Measurements from ENCODE around the gene TOR1B. TPM values are rescaled to one million over a fixed set of nuclear protein-coding genes. Genes with fewer than 3 reads are reported as not detected.

The TOR1B gene
- total and polyA plus RNA-seq, 5 donors from 2014 or later = 11.6 to 27.2 (median 15.3) TPM

DNA sequence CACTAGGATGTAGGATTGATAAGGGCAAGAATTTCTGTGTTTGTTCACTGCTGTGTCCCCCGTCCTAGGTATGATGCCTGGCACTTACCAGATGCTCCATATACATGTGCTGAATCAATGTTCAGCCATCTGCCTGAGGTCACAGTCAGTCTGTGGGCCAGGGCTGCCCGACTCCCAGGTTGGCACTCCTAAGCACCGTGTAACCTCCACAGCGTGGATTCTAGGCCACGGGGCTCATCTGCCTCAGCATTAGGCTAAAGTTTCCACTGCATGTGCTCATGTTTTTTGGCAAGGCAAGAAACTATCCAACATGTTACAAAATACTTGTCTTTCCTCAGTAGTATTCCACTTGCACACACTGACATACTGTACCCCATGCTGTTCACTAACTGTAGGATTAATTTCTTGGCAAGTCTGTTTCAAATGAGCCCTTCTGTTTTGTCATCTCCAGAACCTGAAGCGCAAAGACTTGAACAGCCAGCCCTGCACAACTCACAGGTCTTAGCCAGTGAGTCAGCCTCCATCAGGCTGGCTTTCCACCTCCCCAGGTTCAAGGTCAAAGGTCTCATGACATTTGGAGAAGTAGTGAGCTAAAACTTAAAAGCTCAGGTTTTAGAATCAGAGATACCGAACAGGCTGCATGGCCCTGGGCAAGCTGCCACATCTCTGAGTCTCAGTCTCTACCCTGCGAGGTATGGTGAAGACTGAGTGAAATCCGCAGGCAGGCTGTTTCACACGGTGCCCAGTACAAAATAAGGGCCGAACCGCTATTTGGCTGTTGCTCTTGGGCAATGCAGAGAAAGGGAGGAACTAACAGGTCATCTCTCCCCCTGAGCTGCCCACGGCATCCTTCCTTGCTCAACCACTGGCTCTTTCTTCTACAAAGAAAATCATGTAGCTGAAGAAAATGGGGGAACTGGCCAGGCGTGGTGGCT, 13.8 kb downstream of the TOR1B start:
- ATAC-seq (ENCODE audit: low read depth in 2 of 2) (no peak), DNase-seq (no peak)
- H3K4me3 Mint-ChIP-seq = peak overlapping the region in 2 of 4 donors; percentile 15 to 21
- Histone ChIP-seq H3K9me3 (ENCODE audit: control insufficient read depth in 2 of 2, low read length in 2 of 2) (no peaks in the 10 kb centered on the region), H3K27ac (ENCODE audit: insufficient read depth, low read length, poor library complexity, severe bottlenecking) (no peak overlapping the region), H3K36me3 (ENCODE audit: control insufficient read depth, insufficient read depth, low read length) (peaks cover 72% of the 10 kb centered on the region), H3K4me1 (ENCODE audit: control insufficient read depth, insufficient read depth, low read length, poor library complexity, severe bottlenecking) (no peaks in the 10 kb centered on the region), H3K4me3 (ENCODE audit: low read depth, low read length) (no peak overlapping the region), H3K27me3 (ENCODE audit: control insufficient read depth, insufficient read depth, low read length) (no peaks in the 10 kb centered on the region)
- no peaks in the 10 kb centered on the region for H3K9me3 Mint-ChIP-seq
- peaks cover 0 to 31% (median 21%) of the 10 kb centered on the region in 4 donors for H3K4me1 Mint-ChIP-seq
- peaks cover 31% of the 10 kb centered on the region for H3K36me3 Mint-ChIP-seq
- H3K27me3 Mint-ChIP-seq = no peaks in the 10 kb centered on the region
- no peak overlapping the region for H3K27ac Mint-ChIP-seq

DNA sequence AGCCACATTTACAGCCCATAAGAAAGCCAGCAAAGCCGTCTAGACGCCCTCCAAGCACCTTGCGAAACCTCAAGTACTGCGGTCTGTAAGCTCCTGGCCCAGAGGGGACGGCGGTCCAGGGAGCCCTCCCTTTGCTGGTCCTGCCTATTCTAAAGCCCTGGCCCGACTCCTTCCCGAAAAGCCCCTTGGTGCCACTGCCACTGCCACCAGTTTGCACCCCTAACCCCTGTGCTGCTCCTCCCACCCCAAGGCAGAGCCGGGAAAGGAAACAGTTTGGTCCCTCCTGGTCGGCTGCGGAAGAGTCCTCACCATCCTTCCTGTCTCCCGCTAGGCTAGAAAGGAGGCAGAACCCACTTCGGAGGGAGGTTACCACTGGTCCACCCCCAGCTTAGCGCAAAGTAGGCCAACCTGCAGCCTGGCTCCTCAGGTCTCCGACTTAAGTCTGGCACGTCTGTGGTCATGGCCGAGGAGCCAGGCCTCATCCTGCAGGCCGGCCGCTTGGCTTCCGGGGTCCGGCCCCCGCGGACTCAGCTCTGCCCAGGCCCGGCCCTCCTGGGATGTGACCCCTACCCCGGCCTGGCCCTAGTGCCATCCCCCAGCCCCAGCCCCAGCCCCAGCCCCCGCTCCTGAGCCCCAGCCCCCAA, 20.0 kb downstream of the TOR1B start:
- Mint-ChIP-seq H3K27me3 (no peaks in the 10 kb centered on the region), H3K4me1 (peaks cover 0 to 26% (median 14%) of the 10 kb centered on the region in 4 donors), H3K9me3 (no peaks in the 10 kb centered on the region), H3K27ac (peak overlapping the region in 2 of 3 donors; percentile 7 to 87), H3K4me3 (peak overlapping the region; percentile 74 to 91 (median 84)), H3K36me3 (peaks cover 13% of the 10 kb centered on the region)
- no peaks in the 10 kb centered on the region for H3K9me3 ChIP-seq (ENCODE audit: control insufficient read depth in 2 of 2, low read length in 2 of 2)
- peak overlapping the region; percentile 59 for H3K4me3 ChIP-seq (ENCODE audit: low read depth, low read length)
- DNase-seq (peak in 1 of 3 donors; percentile 58), ATAC-seq (ENCODE audit: low read depth in 2 of 2) (no peak)
- peaks cover 12% of the 10 kb centered on the region for H3K4me1 ChIP-seq (ENCODE audit: control insufficient read depth, insufficient read depth, low read length, poor library complexity, severe bottlenecking)
- H3K27ac ChIP-seq (ENCODE audit: insufficient read depth, low read length, poor library complexity, severe bottlenecking) = peak overlapping the region; percentile 45
- H3K36me3 ChIP-seq (ENCODE audit: control insufficient read depth, insufficient read depth, low read length) = peaks cover 50% of the 10 kb centered on the region
- H3K27me3 ChIP-seq (ENCODE audit: control insufficient read depth, insufficient read depth, low read length) = no peaks in the 10 kb centered on the region

DNA sequence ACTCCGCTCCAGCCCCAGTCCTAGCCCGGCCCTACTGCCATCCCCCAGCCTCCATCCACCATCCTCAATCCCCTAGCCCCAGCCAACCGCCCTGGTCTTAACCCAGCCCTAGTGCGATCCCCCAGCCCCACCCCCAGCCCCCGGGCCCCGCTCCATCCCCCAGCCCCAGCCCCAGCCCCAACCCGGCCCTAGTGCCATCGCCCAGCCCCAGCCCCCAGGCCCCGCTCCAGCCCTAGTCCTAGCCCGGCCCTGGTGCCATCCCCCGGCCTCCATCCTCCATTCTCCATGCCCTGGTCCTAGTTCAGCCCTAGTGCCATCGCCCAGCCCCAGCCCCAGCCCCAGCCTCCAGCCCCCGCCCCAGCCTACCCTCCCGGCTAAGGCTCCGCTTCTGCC, 20.6 kb downstream of the TOR1B start:
- H3K27me3 ChIP-seq (ENCODE audit: control insufficient read depth, insufficient read depth, low read length) = no peaks in the 10 kb centered on the region
- ATAC-seq (ENCODE audit: low read depth in 2 of 2) (peak in 1 of 2 donors; percentile 23), DNase-seq (no peak)
- H3K27ac Mint-ChIP-seq = peak overlapping the region in 1 of 3 donors; percentile 84
- H3K4me1 ChIP-seq (ENCODE audit: control insufficient read depth, insufficient read depth, low read length, poor library complexity, severe bottlenecking) = peaks cover 12% of the 10 kb centered on the region
- peak overlapping the region; percentile 89 to 99 (median 92) for H3K4me3 Mint-ChIP-seq
- peak overlapping the region; percentile 70 for H3K27ac ChIP-seq (ENCODE audit: insufficient read depth, low read length, poor library complexity, severe bottlenecking)
- H3K36me3 Mint-ChIP-seq = peaks cover 9% of the 10 kb centered on the region
- no peaks in the 10 kb centered on the region for H3K9me3 ChIP-seq (ENCODE audit: control insufficient read depth in 2 of 2, low read length in 2 of 2)
- H3K4me1 Mint-ChIP-seq = peaks cover 0 to 25% (median 12%) of the 10 kb centered on the region in 4 donors
- H3K4me3 ChIP-seq (ENCODE audit: low read depth, low read length) = peak overlapping the region; percentile 55
- peaks cover 50% of the 10 kb centered on the region for H3K36me3 ChIP-seq (ENCODE audit: control insufficient read depth, insufficient read depth, low read length)
- H3K27me3 Mint-ChIP-seq = no peaks in the 10 kb centered on the region
- no peaks in the 10 kb centered on the region for H3K9me3 Mint-ChIP-seq

DNA sequence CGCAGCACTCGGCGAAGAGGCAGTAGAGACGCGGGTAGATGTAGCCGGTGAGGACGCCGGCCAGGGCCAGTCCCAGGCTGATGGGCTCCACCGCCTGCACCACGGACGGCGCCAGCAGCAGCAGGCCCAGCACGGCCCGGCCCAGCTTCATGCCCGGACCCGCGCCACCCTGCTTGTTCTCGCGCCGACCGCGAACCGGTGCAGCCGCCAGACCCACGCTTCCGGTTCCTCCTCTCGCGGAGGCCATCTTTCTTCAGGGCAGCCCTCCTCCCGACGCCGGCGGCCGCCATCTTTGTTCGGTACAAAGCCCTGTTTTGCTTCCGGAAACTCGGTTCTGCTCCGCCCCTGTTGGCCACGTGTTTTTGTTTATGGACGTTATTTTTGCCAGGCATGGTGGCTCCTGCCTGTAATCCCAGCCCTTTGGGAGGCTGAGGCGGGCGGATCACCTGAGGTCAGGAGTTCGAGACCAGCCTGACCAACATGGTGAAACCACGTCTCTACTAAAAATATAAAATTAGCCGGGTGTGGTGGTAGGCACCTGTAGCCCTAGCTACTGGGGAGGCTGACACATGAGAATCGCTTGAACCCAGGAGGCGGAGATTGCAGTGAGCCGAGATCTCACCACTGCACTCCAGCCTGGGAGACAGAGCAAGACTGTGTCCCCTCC, 21.1 kb downstream of the TOR1B start, which contains the start of gene TOR1A:
Gene TOR1A (minus strand): TSS at position 202 of the 667 bp plus-strand sequence. CDS start 51 bp downstream, at position 151.
- H3K36me3 ChIP-seq (ENCODE audit: control insufficient read depth, insufficient read depth, low read length) = peaks cover 50% of the 10 kb centered on the region
- H3K27ac ChIP-seq (ENCODE audit: insufficient read depth, low read length, poor library complexity, severe bottlenecking) = peak within 1 kb of the TSS; percentile 70
- no peaks in the 10 kb centered on the region for H3K9me3 ChIP-seq (ENCODE audit: control insufficient read depth in 2 of 2, low read length in 2 of 2)
- ATAC-seq (ENCODE audit: low read depth in 2 of 2) = peak; percentile 89 to 90
- Mint-ChIP-seq H3K4me3 (peak within 1 kb of the TSS; percentile 89 to 99 (median 92)), H3K9me3 (no peaks in the 10 kb centered on the region), H3K36me3 (peaks cover 5% of the 10 kb centered on the region), H3K27ac (peak within 1 kb of the TSS; percentile 87 to 93 (median 87)), H3K4me1 (peaks cover 0 to 19% (median 10%) of the 10 kb centered on the region in 4 donors), H3K27me3 (no peaks in the 10 kb centered on the region)
- peaks cover 12% of the 10 kb centered on the region for H3K4me1 ChIP-seq (ENCODE audit: control insufficient read depth, insufficient read depth, low read length, poor library complexity, severe bottlenecking)
- H3K27me3 ChIP-seq (ENCODE audit: control insufficient read depth, insufficient read depth, low read length) = no peaks in the 10 kb centered on the region
- DNase-seq = peak; percentile 87 to 95 (median 90)
- H3K4me3 ChIP-seq (ENCODE audit: low read depth, low read length) = peak within 1 kb of the TSS; percentile 59

DNA sequence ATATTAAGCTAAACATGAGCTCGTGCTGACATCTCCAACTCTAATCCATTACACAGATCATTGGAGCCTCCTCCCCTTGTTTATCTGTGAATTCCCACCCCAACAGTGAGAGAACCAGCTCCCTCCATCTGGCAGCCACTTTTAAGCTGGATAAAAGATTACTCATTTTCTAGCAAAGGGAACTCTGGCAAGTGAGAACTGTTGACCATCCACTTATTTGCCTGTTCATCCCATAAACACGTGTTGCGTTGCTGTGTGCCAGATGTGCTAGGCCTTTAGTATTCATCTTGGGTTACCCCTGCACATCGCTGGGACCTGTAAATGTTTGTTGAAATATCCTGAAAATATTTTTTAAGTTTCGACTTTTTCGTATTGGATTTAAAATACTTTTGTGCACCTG, 23.4 kb downstream of the TOR1B start:
- H3K36me3 ChIP-seq (ENCODE audit: control insufficient read depth, insufficient read depth, low read length) = peaks cover 58% of the 10 kb centered on the region
- no peak for ATAC-seq (ENCODE audit: low read depth in 2 of 2)

DNA sequence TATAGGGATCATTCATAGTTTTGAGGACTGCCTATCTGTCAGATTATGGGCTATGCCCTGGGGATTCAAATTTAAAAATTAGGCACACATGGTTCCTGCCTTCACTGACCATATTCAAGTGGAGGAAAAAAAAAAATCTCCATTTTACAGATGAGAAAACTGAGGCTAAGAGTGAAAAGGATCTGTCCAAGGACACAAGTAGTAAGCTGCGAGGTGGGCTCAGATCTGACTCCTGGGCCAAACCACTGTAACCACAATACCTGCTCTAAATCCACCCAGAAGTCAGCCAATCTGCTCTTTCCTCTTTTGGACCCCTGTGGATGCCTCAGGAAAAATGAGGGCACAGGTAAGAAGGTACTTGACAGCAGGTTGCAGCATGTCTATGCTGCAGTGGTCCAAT, 23.8 kb downstream of the TOR1B start:
- Mint-ChIP-seq H3K4me1 (peaks cover 0 to 16% (median 9%) of the 10 kb centered on the region in 4 donors), H3K4me3 (peak overlapping the region in 2 of 4 donors; percentile 43), H3K27ac (peak overlapping the region in 1 of 3 donors; percentile 56), H3K9me3 (no peaks in the 10 kb centered on the region), H3K36me3 (peaks cover 19% of the 10 kb centered on the region), H3K27me3 (no peaks in the 10 kb centered on the region)
- no peak for ATAC-seq (ENCODE audit: low read depth in 2 of 2)
- Histone ChIP-seq H3K27me3 (ENCODE audit: control insufficient read depth, insufficient read depth, low read length) (no peaks in the 10 kb centered on the region), H3K9me3 (ENCODE audit: control insufficient read depth in 2 of 2, low read length in 2 of 2) (no peaks in the 10 kb centered on the region), H3K4me3 (ENCODE audit: low read depth, low read length) (no peak overlapping the region), H3K27ac (ENCODE audit: insufficient read depth, low read length, poor library complexity, severe bottlenecking) (no peak overlapping the region), H3K4me1 (ENCODE audit: control insufficient read depth, insufficient read depth, low read length, poor library complexity, severe bottlenecking) (peaks cover 12% of the 10 kb centered on the region), H3K36me3 (ENCODE audit: control insufficient read depth, insufficient read depth, low read length) (peaks cover 59% of the 10 kb centered on the region)
- DNase-seq = no peak

More for the DNA sequence above, 23.4 kb downstream of the TOR1B start:
- Histone ChIP-seq H3K4me1 (ENCODE audit: control insufficient read depth, insufficient read depth, low read length, poor library complexity, severe bottlenecking) (peaks cover 12% of the 10 kb centered on the region), H3K27ac (ENCODE audit: insufficient read depth, low read length, poor library complexity, severe bottlenecking) (no peak overlapping the region), H3K4me3 (ENCODE audit: low read depth, low read length) (no peak overlapping the region), H3K9me3 (ENCODE audit: control insufficient read depth in 2 of 2, low read length in 2 of 2) (no peaks in the 10 kb centered on the region), H3K27me3 (ENCODE audit: control insufficient read depth, insufficient read depth, low read length) (no peaks in the 10 kb centered on the region)
- Mint-ChIP-seq H3K27ac (no peak overlapping the region), H3K27me3 (no peaks in the 10 kb centered on the region), H3K4me3 (no peak overlapping the region), H3K4me1 (peaks cover 0 to 16% (median 9%) of the 10 kb centered on the region in 4 donors), H3K9me3 (no peaks in the 10 kb centered on the region), H3K36me3 (peaks cover 18% of the 10 kb centered on the region)
- no peak for DNase-seq

DNA sequence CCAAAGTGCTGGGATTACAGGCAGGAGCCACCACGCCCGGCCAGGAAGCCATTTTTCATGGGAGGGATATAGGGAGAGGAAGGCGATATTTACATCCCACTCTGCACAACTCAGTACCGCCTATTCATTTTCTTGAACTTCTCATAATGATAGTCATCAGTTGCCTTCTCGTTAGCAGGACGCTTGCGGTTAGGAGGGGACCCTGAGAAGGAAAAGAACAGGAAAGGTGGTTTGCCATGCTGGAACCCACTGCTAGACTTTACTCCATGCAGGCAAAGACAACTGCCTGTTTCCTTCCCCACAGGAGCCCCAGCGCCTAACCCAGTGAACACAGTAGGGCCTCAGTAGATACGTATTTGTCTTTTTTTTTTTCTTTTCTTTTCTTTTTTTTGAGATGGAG, 25.1 kb downstream of the TOR1B start:
- peak overlapping the region in 1 of 4 donors; percentile 63 for H3K4me3 Mint-ChIP-seq
- peaks cover 63% of the 10 kb centered on the region for H3K36me3 ChIP-seq (ENCODE audit: control insufficient read depth, insufficient read depth, low read length)
- H3K4me1 Mint-ChIP-seq = peaks cover 0 to 6% (median 2%) of the 10 kb centered on the region in 4 donors

More for the DNA sequence above, 25.1 kb downstream of the TOR1B start:
- Histone ChIP-seq H3K9me3 (ENCODE audit: control insufficient read depth in 2 of 2, low read length in 2 of 2) (no peaks in the 10 kb centered on the region), H3K27me3 (ENCODE audit: control insufficient read depth, insufficient read depth, low read length) (no peaks in the 10 kb centered on the region), H3K4me1 (ENCODE audit: control insufficient read depth, insufficient read depth, low read length, poor library complexity, severe bottlenecking) (peaks cover 6% of the 10 kb centered on the region), H3K4me3 (ENCODE audit: low read depth, low read length) (no peak overlapping the region), H3K27ac (ENCODE audit: insufficient read depth, low read length, poor library complexity, severe bottlenecking) (no peak overlapping the region)
- peaks cover 21% of the 10 kb centered on the region for H3K36me3 Mint-ChIP-seq
- no peak for ATAC-seq (ENCODE audit: low read depth in 2 of 2)
- H3K27ac Mint-ChIP-seq = peak overlapping the region in 1 of 3 donors; percentile 74
- DNase-seq = no peak
- no peaks in the 10 kb centered on the region for H3K9me3 Mint-ChIP-seq
- H3K27me3 Mint-ChIP-seq = no peaks in the 10 kb centered on the region

All from CD4-positive, CD25-positive, alpha-beta regulatory T cell (primary cell).